HEK293 (cell line): ENCODE measurements around the gene PRODH2.

Source experiments
- CTCF ChIA-PET: fragments of 350-600 bp; formaldehyde crosslinking; extraction: SDS; loops from one replicate; lab custom pipeline; 2021; ENCODE audit warnings: antibody characterized with exemption; lab: Yijun Ruan, JAX
- POLR2A ChIA-PET: fragments of 300-600 bp; formaldehyde crosslinking; extraction: SDS; loops from one replicate; lab custom pipeline; 2020; ENCODE audit warnings: antibody characterized with exemption, inconsistent platforms; lab: Yijun Ruan, JAX
- H3K27ac ChIP-seq: fragments of 200-500 bp; sonication (Bioruptor generic); 2 replicates; pipeline ENCODE4 v1.5.1; 2014; ENCODE audit warnings: low read depth, low read length, control low read depth, inconsistent platforms; ENCODE audit errors: extremely low read depth
- H3K36me3 ChIP-seq, 2 experiments: fragments of 200-500 bp in 1 of 2; sonication (Bioruptor generic) in 1 of 2; 1 replicate in 1 of 2; 2 replicates in 1 of 2; pipeline ENCODE4 v1.5.1; 2014 to 2017; ENCODE audit warnings: inconsistent platforms in 2 of 2, low read length in 2 of 2; ENCODE audit not compliant: control insufficient read depth in 2 of 2, insufficient read depth in 1 of 2
- H3K4me1 ChIP-seq: fragments of 200-500 bp; sonication (Bioruptor generic); 2 replicates; pipeline ENCODE4 v1.5.1; 2014; ENCODE audit warnings: mild to moderate bottlenecking, low read length, inconsistent platforms; ENCODE audit not compliant: control insufficient read depth, insufficient read depth
- H3K4me3 ChIP-seq: 2 replicates; pipeline ENCODE4 v1.5.1; 2011; ENCODE audit warnings: low read depth, mild to moderate bottlenecking, control low read depth, low read length, moderate library complexity
- H3K9me3 ChIP-seq: fragments of 200-500 bp; sonication (Bioruptor generic); 2 replicates; pipeline ENCODE4 v1.5.1; 2014; ENCODE audit warnings: low read depth, low read length, inconsistent platforms; ENCODE audit not compliant: control insufficient read depth, insufficient read depth
- HOXA7 ChIP-seq: sonication (generic); formaldehyde crosslinking; IDR thresholded peaks from 2 replicates; pipeline ENCODE4 v1.8.1; 2022; ENCODE audit warnings: missing genetic modification reagents, borderline replicate concordance
- MEIS1 ChIP-seq: sonication (generic); formaldehyde crosslinking; IDR thresholded peaks from 2 replicates; pipeline ENCODE4 v1.8.1; 2022; ENCODE audit warnings: missing genetic modification reagents, mild to moderate bottlenecking, borderline replicate concordance
- PRDM1 ChIP-seq: fragments of 450-650 bp; formaldehyde crosslinking; IDR thresholded peaks from 2 replicates; pipeline ENCODE4; 2016; ENCODE audit warnings: missing biosample characterization, missing genetic modification characterization
- REPIN1 ChIP-seq: fragments of 450-650 bp; formaldehyde crosslinking; IDR thresholded peaks from 2 replicates; pipeline ENCODE4 v1.5.1; 2017; ENCODE audit warnings: missing biosample characterization, missing genetic modification characterization, low read depth
- REST ChIP-seq: fragments of 450-650 bp; formaldehyde crosslinking; IDR thresholded peaks from 2 replicates; pipeline ENCODE4 v1.5.1; 2016; ENCODE audit warnings: missing biosample characterization, missing genetic modification characterization
- SP3 ChIP-seq: fragments of 450-650 bp; formaldehyde crosslinking; IDR thresholded peaks from 2 replicates; pipeline ENCODE4 v1.5.1; 2016; ENCODE audit warnings: missing biosample characterization, missing genetic modification characterization
- ZBTB17 ChIP-seq: fragments of 450-650 bp; formaldehyde crosslinking; IDR thresholded peaks from 2 replicates; pipeline ENCODE4 v1.5.1; 2016; ENCODE audit warnings: missing biosample characterization, missing genetic modification characterization
- ZNF292 ChIP-seq: fragments of 450-650 bp; formaldehyde crosslinking; IDR thresholded peaks from 2 replicates; pipeline ENCODE4 v1.5.1; 2016; ENCODE audit warnings: low read depth, missing biosample characterization, missing genetic modification characterization, borderline replicate concordance
- ZNF433 ChIP-seq: fragments of 450-650 bp; formaldehyde crosslinking; IDR thresholded peaks from 2 replicates; pipeline ENCODE4 v1.5.1; 2016; ENCODE audit warnings: missing biosample characterization, missing genetic modification characterization, low read depth
- ZNF600 ChIP-seq: fragments of 450-650 bp; formaldehyde crosslinking; IDR thresholded peaks from 2 replicates; pipeline ENCODE4 v1.5.1; 2016; ENCODE audit warnings: missing biosample characterization, missing genetic modification characterization
- ZNF664 ChIP-seq: fragments of 450-650 bp; formaldehyde crosslinking; IDR thresholded peaks from 2 replicates; pipeline ENCODE4 v1.5.1; 2016; ENCODE audit warnings: missing biosample characterization, missing genetic modification characterization
- ZNF701 ChIP-seq: fragments of 450-650 bp; formaldehyde crosslinking; IDR thresholded peaks from 2 replicates; pipeline ENCODE4 v1.5.1; 2016; ENCODE audit warnings: missing biosample characterization, missing genetic modification characterization
- ZNF792 ChIP-seq: fragments of 450-650 bp; formaldehyde crosslinking; IDR thresholded peaks from 2 replicates; pipeline ENCODE4 v1.5.1; 2016; ENCODE audit warnings: missing biosample characterization, missing genetic modification characterization
- TF ChIP-seq, protein P1 (sequence below): fragments of 450-650 bp; formaldehyde crosslinking; IDR thresholded peaks from 2 replicates; pipeline ENCODE4 v1.5.1; 2016; ENCODE audit warnings: missing biosample characterization, missing genetic modification characterization
- TF ChIP-seq, protein P2 (sequence below): fragments of 450-650 bp; formaldehyde crosslinking; IDR thresholded peaks from 2 replicates; pipeline ENCODE4 v1.5.1; 2016; ENCODE audit warnings: missing biosample characterization, missing genetic modification characterization

PRODH2 gene

DNA sequence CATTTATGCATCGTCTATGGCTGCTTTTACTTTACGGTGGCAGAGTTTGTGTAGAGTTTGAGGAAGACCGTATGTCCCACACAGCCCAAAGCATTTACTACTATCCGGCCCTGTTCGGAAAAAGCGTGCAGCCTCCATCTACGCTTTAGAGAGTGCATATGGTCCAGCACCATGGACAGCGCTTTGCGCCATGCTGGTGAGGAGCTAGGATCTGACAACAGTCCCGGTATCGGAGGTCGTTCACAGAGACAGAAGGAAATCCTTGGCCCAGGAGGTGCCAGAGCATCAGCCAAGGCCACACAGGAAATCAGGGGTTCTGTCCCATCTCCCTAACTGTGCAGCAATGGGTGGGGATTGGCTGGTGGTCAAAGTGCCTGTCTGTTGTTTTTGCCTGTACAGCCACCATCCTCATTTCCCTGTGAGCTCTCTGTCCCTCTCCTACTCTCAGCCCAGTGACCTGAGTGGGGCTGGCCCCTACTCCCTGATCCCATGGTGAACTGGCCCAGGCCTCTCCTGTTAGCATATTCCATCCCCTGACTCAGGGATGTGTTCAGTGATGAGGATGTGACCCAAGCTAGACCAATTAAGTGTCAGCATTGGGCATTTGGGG is 16.2 kb upstream of the PRODH2 start (continued):
- TF ChIP-seq SP3 (tag by site-specific recombination) (no peak), REST (tag by site-specific recombination) (peak; percentile 100), ZNF664 (tag by site-specific recombination) (no peak), ZNF600 (peak; percentile 36; the same call in 1 of the 2 replicates), ZNF792 (tag by site-specific recombination) (no peak), ZNF701 (tag by site-specific recombination) (no peak), HOXA7 (peak; percentile 80; the same call in 1 of the 2 replicates)
- TF ChIP-seq, protein P1, sequence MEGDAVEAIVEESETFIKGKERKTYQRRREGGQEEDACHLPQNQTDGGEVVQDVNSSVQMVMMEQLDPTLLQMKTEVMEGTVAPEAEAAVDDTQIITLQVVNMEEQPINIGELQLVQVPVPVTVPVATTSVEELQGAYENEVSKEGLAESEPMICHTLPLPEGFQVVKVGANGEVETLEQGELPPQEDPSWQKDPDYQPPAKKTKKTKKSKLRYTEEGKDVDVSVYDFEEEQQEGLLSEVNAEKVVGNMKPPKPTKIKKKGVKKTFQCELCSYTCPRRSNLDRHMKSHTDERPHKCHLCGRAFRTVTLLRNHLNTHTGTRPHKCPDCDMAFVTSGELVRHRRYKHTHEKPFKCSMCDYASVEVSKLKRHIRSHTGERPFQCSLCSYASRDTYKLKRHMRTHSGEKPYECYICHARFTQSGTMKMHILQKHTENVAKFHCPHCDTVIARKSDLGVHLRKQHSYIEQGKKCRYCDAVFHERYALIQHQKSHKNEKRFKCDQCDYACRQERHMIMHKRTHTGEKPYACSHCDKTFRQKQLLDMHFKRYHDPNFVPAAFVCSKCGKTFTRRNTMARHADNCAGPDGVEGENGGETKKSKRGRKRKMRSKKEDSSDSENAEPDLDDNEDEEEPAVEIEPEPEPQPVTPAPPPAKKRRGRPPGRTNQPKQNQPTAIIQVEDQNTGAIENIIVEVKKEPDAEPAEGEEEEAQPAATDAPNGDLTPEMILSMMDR (tag by site-specific recombination), result no peak
- TF ChIP-seq, protein P2, sequence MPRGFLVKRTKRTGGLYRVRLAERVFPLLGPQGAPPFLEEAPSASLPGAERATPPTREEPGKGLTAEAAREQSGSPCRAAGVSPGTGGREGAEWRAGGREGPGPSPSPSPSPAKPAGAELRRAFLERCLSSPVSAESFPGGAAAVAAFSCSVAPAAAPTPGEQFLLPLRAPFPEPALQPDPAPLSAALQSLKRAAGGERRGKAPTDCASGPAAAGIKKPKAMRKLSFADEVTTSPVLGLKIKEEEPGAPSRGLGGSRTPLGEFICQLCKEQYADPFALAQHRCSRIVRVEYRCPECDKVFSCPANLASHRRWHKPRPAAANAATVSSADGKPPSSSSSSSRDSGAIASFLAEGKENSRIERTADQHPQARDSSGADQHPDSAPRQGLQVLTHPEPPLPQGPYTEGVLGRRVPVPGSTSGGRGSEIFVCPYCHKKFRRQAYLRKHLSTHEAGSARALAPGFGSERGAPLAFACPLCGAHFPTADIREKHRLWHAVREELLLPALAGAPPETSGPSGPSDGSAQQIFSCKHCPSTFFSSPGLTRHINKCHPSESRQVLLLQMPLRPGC, result 0 out of 2 replicates have a peak, but pooled peaks have one; percentile 35
- TF ChIP-seq, all 188 proteins: peak for 9

GRCh38 chr19:35824150-35824549 is 11.5 kb upstream of the PRODH2 start:
- Histone ChIP-seq H3K4me3 (no peak overlapping the region), H3K9me3 (no peaks in the 10 kb centered on the region), H3K27ac (no peak overlapping the region), H3K36me3 (no peaks in the 10 kb centered on the region; a peak in 1 of 3 replicates), H3K4me1 (peaks cover 4% of the 10 kb centered on the region)
- ChIA-PET POLR2A (no interaction called here), CTCF (no interaction called here)
- TF ChIP-seq PRDM1 (tag by site-specific recombination), result no peak
- peak; percentile 19; the same call in 1 of the 2 replicates for TF ChIP-seq REPIN1 (tag by site-specific recombination)
- no peak for TF ChIP-seq ZNF433 (tag by site-specific recombination)
- TF ChIP-seq MEIS1, result no peak
- TF ChIP-seq, all 188 proteins: peak for 1

- Histone ChIP-seq H3K36me3 (no peaks in the 10 kb centered on the region; a peak in 1 of 3 replicates), H3K4me1 (peaks cover 4% of the 10 kb centered on the region), H3K27ac (no peak overlapping the region), H3K9me3 (no peaks in the 10 kb centered on the region), H3K4me3 (no peak overlapping the region)
- ChIA-PET POLR2A (interaction anchor here (0.7 kb wide), 1 partner anchor 91 kb away, joined by 4 read pairs; no protein-coding TSS in a partner anchor), CTCF (interaction anchor here (0.6 to 0.8 kb wide), 3 partner anchors 10 to 128 kb away, joined by 3 to 4 read pairs (median 3); no protein-coding TSS in a partner anchor)
- no peak for TF ChIP-seq ZNF292 (tag by site-specific recombination)
- TF ChIP-seq ZBTB17, result peak; percentile 99
These were observed 9.9 kb upstream of the PRODH2 start for GRCh38 chr19:35822579-35822978.
